GM21576 (cell line): Measurements from ENCODE around the gene PRAMEF33.
"Not testable (repeated sequence)": the region's sequence is repeated elsewhere in the genome, so short reads cannot be mapped to it uniquely, and the experiment has no call there.

Source experiments
- ATAC-seq: cut with Tn5 transposase; IDR thresholded peaks from one replicate; pipeline ENCODE4 v1.9.1; 2021; ENCODE audit warnings: mild to moderate bottlenecking, moderate library complexity; ENCODE audit not compliant: unreplicated experiment

The PRAMEF33 gene

GRCh38 chr1:13303239-13303638 lies at the start of gene PRAMEF33:
Gene PRAMEF33, plus strand, starts transcription at chr1:13303539. Its CDS starts 2,416 bp downstream, at chr1:13305955.
- not testable (repeated sequence) for ATAC-seq

- not testable (repeated sequence) for ATAC-seq
Observed at GRCh38 chr1:13253898-13254297, 49.4 kb upstream of the PRAMEF33 start, which contains the start of gene PRAMEF5. Gene PRAMEF5, plus strand, starts transcription at chr1:13254198. Its CDS starts 5,071 bp downstream, at chr1:13259269.

GRCh38 chr1:13265124-13265523 lies 38.2 kb upstream of the PRAMEF33 start:
- not testable (repeated sequence) for ATAC-seq

- ATAC-seq, result not testable (repeated sequence)
Observed at GRCh38 chr1:13277016-13277415, 26.3 kb upstream of the PRAMEF33 start.

- ATAC-seq, result not testable (repeated sequence)
Observed at GRCh38 chr1:13279617-13280016, 23.7 kb upstream of the PRAMEF33 start.

GRCh38 chr1:13285037-13285436 lies 18.3 kb upstream of the PRAMEF33 start, which contains the start of gene PRAMEF8:
Gene PRAMEF8, minus strand, starts transcription at chr1:13285137. Its CDS starts 1,046 bp downstream, at chr1:13284091.
- ATAC-seq, result not testable (repeated sequence)

GRCh38 chr1:13289030-13289429 lies 14.3 kb upstream of the PRAMEF33 start:
- ATAC-seq, result not testable (repeated sequence)

- not testable (repeated sequence) for ATAC-seq
Observed at GRCh38 chr1:13297216-13297931, 6.0 kb upstream of the PRAMEF33 start.

GRCh38 chr1:13298699-13299098 lies 4.6 kb upstream of the PRAMEF33 start:
- not testable (repeated sequence) for ATAC-seq

- ATAC-seq, result not testable (repeated sequence)
Observed at GRCh38 chr1:13302197-13302596, 1.1 kb upstream of the PRAMEF33 start.

- not testable (repeated sequence) for ATAC-seq
Observed at GRCh38 chr1:13315281-13315680, 11.9 kb downstream of the PRAMEF33 start, which contains the start of gene PRAMEF15. Gene PRAMEF15, plus strand, starts transcription at chr1:13315581. Its CDS starts 2,827 bp downstream, at chr1:13318408.

GRCh38 chr1:13342496-13342895 lies 39.2 kb downstream of the PRAMEF33 start:
- not testable (repeated sequence) for ATAC-seq

GRCh38 chr1:13347034-13347433 lies 43.7 kb downstream of the PRAMEF33 start, which contains the start of gene PRAMEF14:
Gene PRAMEF14, minus strand, starts transcription at chr1:13347134. Its CDS starts 1,820 bp downstream, at chr1:13345314.
- ATAC-seq, result not testable (repeated sequence)

GRCh38 chr1:13353476-13353875 lies 50.1 kb downstream of the PRAMEF33 start:
- ATAC-seq, result not testable (repeated sequence)

- not testable (repeated sequence) for ATAC-seq
Observed at GRCh38 chr1:13354475-13354874, 51.1 kb downstream of the PRAMEF33 start.

- not testable (repeated sequence) for ATAC-seq
Observed at GRCh38 chr1:13356774-13357173, 53.4 kb downstream of the PRAMEF33 start.
